ENCODE data around the gene SDR39U1.

The SDR39U1 gene

GRCh38 chr14:24426912-24427536 lies 15.6 kb downstream of the SDR39U1 start:
- no peak overlapping the region for H3K27ac ChIP-seq
- H3K36me3 ChIP-seq (ENCODE audit: insufficient read depth, low read length) = no peaks in the 10 kb centered on the region
- no peak overlapping the region for H3K9ac ChIP-seq (ENCODE audit: insufficient read length)
- no peaks in the 10 kb centered on the region for H3K9me3 ChIP-seq (ENCODE audit: low read depth, low read length)
- no peak overlapping the region for H3K4me3 ChIP-seq
- DNase-seq (ENCODE audit: low read depth, low spot score) = no peak
- no peak for TF ChIP-seq POLR2AphosphoS5 (IDR thresholded peaks at IDR 0.05; ENCODE audit: borderline replicate concordance, low read depth, low read length)
- TF ChIP-seq EZH2 (IDR thresholded peaks at IDR 0.05) = no peak
- no peak for TF ChIP-seq FOXP2 (optimal IDR thresholded peaks at IDR 0.05; ENCODE audit: control extremely low read depth, extremely low read length, insufficient read depth)

- H3K27ac ChIP-seq = no peak overlapping the region
- no peaks in the 10 kb centered on the region for H3K9me3 ChIP-seq (ENCODE audit: low read depth, low read length)
- no peak overlapping the region for H3K4me3 ChIP-seq
- H3K9ac ChIP-seq (ENCODE audit: insufficient read length) = no peak overlapping the region
- no peak for DNase-seq (ENCODE audit: low read depth, low spot score)
- no peaks in the 10 kb centered on the region for H3K36me3 ChIP-seq (ENCODE audit: insufficient read depth, low read length)
- TF ChIP-seq EZH2 (IDR thresholded peaks at IDR 0.05) = no peak
- TF ChIP-seq FOXP2 (optimal IDR thresholded peaks at IDR 0.05; ENCODE audit: control extremely low read depth, extremely low read length, insufficient read depth) = no peak
- no peak for TF ChIP-seq POLR2AphosphoS5 (IDR thresholded peaks at IDR 0.05; ENCODE audit: borderline replicate concordance, low read depth, low read length)
These were observed 16.2 kb downstream of the SDR39U1 start for GRCh38 chr14:24426150-24426911.

GRCh38 chr14:24425704-24426103 lies 16.9 kb downstream of the SDR39U1 start:
- Histone ChIP-seq H3K9ac (ENCODE audit: insufficient read length) (no peak overlapping the region), H3K4me3 (no peak overlapping the region)
- TF ChIP-seq EZH2 (IDR thresholded peaks at IDR 0.05) (no peak), FOXP2 (optimal IDR thresholded peaks at IDR 0.05; ENCODE audit: control extremely low read depth, extremely low read length, insufficient read depth) (no peak), POLR2AphosphoS5 (IDR thresholded peaks at IDR 0.05; ENCODE audit: borderline replicate concordance, low read depth, low read length) (no peak)

GRCh38 chr14:24422694-24423601 lies 19.6 kb downstream of the SDR39U1 start:
- no peaks in the 10 kb centered on the region for H3K36me3 ChIP-seq (ENCODE audit: insufficient read depth, low read length)
- TF ChIP-seq FOXP2 (optimal IDR thresholded peaks at IDR 0.05; ENCODE audit: control extremely low read depth, extremely low read length, insufficient read depth) (no peak), POLR2AphosphoS5 (IDR thresholded peaks at IDR 0.05; ENCODE audit: borderline replicate concordance, low read depth, low read length) (no peak), EZH2 (IDR thresholded peaks at IDR 0.05) (no peak)
- H3K9me3 ChIP-seq (ENCODE audit: low read depth, low read length) = no peaks in the 10 kb centered on the region
- no peak for DNase-seq (ENCODE audit: low read depth, low spot score)
- no peak overlapping the region for H3K27ac ChIP-seq
- no peak overlapping the region for H3K4me3 ChIP-seq
- no peak overlapping the region for H3K9ac ChIP-seq (ENCODE audit: insufficient read length)

More at GRCh38 chr14:24425704-24426103, 16.9 kb downstream of the SDR39U1 start:
- Histone ChIP-seq H3K9me3 (ENCODE audit: low read depth, low read length) (no peaks in the 10 kb centered on the region), H3K36me3 (ENCODE audit: insufficient read depth, low read length) (no peaks in the 10 kb centered on the region), H3K27ac (no peak overlapping the region)
- DNase-seq (ENCODE audit: low read depth, low spot score) = no peak

GRCh38 chr14:24422261-24422660 lies 20.3 kb downstream of the SDR39U1 start:
- Histone ChIP-seq H3K4me3 (no peak overlapping the region), H3K9ac (ENCODE audit: insufficient read length) (no peak overlapping the region), H3K9me3 (ENCODE audit: low read depth, low read length) (no peaks in the 10 kb centered on the region), H3K36me3 (ENCODE audit: insufficient read depth, low read length) (no peaks in the 10 kb centered on the region), H3K27ac (no peak overlapping the region)
- no peak for DNase-seq (ENCODE audit: low read depth, low spot score)
- TF ChIP-seq EZH2 (IDR thresholded peaks at IDR 0.05) (no peak), FOXP2 (optimal IDR thresholded peaks at IDR 0.05; ENCODE audit: control extremely low read depth, extremely low read length, insufficient read depth) (no peak), POLR2AphosphoS5 (IDR thresholded peaks at IDR 0.05; ENCODE audit: borderline replicate concordance, low read depth, low read length) (no peak)

GRCh38 chr14:24418492-24418873 lies 24.1 kb downstream of the SDR39U1 start:
- DNase-seq (ENCODE audit: low read depth, low spot score) = no peak
- H3K4me3 ChIP-seq = no peak overlapping the region
- H3K9ac ChIP-seq (ENCODE audit: insufficient read length) = no peak overlapping the region
- H3K36me3 ChIP-seq (ENCODE audit: insufficient read depth, low read length) = peaks cover 4% of the 10 kb centered on the region; the same call in 1 of the 2 replicates
- no peaks in the 10 kb centered on the region for H3K9me3 ChIP-seq (ENCODE audit: low read depth, low read length)
- no peak overlapping the region for H3K27ac ChIP-seq
- TF ChIP-seq POLR2AphosphoS5 (IDR thresholded peaks at IDR 0.05; ENCODE audit: borderline replicate concordance, low read depth, low read length) = no peak

GRCh38 chr14:24417832-24418491 lies 24.6 kb downstream of the SDR39U1 start:
- Histone ChIP-seq H3K9ac (ENCODE audit: insufficient read length) (no peak overlapping the region), H3K4me3 (no peak overlapping the region), H3K9me3 (ENCODE audit: low read depth, low read length) (no peaks in the 10 kb centered on the region), H3K27ac (no peak overlapping the region), H3K36me3 (ENCODE audit: insufficient read depth, low read length) (peaks cover 9% of the 10 kb centered on the region; the same call in 1 of the 2 replicates)
- TF ChIP-seq EZH2 (IDR thresholded peaks at IDR 0.05) (no peak), POLR2AphosphoS5 (IDR thresholded peaks at IDR 0.05; ENCODE audit: borderline replicate concordance, low read depth, low read length) (no peak; the same call in 1 of the 2 replicates), FOXP2 (optimal IDR thresholded peaks at IDR 0.05; ENCODE audit: control extremely low read depth, extremely low read length, insufficient read depth) (no peak)
- DNase-seq (ENCODE audit: low read depth, low spot score) = no peak
